Measurements from ENCODE around the gene PLEKHD1. TPM values are rescaled to one million over a fixed set of nuclear protein-coding genes. Genes with fewer than 3 reads are reported as not detected.

PLEKHD1 gene
- total RNA-seq, 1 experiment from 2014 or later, result 1.0 TPM

DNA sequence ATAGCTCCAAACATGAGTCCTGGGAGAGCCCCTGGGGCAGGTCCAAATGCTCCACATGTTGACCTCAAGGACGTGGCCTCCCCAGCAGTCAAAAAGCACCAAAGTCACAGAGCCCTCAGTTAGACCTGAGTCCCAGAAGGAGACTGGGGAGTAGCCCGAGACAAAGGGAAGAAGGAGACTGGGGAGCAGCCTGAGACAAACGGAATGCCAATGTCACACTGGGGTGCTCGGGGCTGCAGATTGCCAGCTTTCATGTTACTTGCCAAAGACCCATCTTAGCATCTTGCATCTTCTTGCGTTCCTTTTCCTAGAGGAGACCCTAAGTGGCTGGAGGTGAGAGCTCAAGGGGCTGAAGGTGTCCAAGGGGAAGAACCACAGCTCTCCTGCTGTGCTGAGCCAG, 14.9 kb downstream of the PLEKHD1 start (continued):
- TF ChIP-seq, protein P1, sequence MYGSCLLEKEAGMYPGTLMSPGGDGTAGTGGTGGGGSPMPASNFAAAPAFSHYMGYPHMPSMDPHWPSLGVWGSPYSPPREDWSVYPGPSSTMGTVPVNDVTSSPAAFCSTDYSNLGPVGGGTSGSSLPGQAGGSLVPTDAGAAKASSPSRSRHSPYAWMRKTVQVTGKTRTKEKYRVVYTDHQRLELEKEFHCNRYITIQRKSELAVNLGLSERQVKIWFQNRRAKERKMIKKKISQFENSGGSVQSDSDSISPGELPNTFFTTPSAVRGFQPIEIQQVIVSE (CRISPR knock-in tag; IDR thresholded peaks at IDR 0.05; ENCODE audit: borderline replicate concordance), result no peak
- TF ChIP-seq HMGA2 (CRISPR knock-in tag; IDR thresholded peaks at IDR 0.05) (no peak), MLX (CRISPR knock-in tag; IDR thresholded peaks at IDR 0.05) (no peak), ZNF423 (CRISPR knock-in tag; IDR thresholded peaks at IDR 0.05) (no peak), OVOL2 (CRISPR knock-in tag; IDR thresholded peaks at IDR 0.05; ENCODE audit: borderline replicate concordance) (no peak)

GRCh38 chr14:69500096-69500495, 15.6 kb downstream of the PLEKHD1 start:
- TF ChIP-seq IRF2 (CRISPR knock-in tag; IDR thresholded peaks at IDR 0.05; ENCODE audit: borderline replicate concordance, low read depth) (no peak), TCF7 (CRISPR knock-in tag; IDR thresholded peaks at IDR 0.05; ENCODE audit: low read depth) (no peak), ZNF317 (CRISPR knock-in tag; IDR thresholded peaks at IDR 0.05; ENCODE audit: borderline replicate concordance, low read depth) (no peak), CBFB (CRISPR knock-in tag; IDR thresholded peaks at IDR 0.05; ENCODE audit: low read depth) (no peak)
- TF ChIP-seq, protein P2, sequence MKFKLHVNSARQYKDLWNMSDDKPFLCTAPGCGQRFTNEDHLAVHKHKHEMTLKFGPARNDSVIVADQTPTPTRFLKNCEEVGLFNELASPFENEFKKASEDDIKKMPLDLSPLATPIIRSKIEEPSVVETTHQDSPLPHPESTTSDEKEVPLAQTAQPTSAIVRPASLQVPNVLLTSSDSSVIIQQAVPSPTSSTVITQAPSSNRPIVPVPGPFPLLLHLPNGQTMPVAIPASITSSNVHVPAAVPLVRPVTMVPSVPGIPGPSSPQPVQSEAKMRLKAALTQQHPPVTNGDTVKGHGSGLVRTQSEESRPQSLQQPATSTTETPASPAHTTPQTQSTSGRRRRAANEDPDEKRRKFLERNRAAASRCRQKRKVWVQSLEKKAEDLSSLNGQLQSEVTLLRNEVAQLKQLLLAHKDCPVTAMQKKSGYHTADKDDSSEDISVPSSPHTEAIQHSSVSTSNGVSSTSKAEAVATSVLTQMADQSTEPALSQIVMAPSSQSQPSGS (CRISPR knock-in tag; IDR thresholded peaks at IDR 0.05; ENCODE audit: borderline replicate concordance, low read depth), result no peak
- TF ChIP-seq, protein P3, sequence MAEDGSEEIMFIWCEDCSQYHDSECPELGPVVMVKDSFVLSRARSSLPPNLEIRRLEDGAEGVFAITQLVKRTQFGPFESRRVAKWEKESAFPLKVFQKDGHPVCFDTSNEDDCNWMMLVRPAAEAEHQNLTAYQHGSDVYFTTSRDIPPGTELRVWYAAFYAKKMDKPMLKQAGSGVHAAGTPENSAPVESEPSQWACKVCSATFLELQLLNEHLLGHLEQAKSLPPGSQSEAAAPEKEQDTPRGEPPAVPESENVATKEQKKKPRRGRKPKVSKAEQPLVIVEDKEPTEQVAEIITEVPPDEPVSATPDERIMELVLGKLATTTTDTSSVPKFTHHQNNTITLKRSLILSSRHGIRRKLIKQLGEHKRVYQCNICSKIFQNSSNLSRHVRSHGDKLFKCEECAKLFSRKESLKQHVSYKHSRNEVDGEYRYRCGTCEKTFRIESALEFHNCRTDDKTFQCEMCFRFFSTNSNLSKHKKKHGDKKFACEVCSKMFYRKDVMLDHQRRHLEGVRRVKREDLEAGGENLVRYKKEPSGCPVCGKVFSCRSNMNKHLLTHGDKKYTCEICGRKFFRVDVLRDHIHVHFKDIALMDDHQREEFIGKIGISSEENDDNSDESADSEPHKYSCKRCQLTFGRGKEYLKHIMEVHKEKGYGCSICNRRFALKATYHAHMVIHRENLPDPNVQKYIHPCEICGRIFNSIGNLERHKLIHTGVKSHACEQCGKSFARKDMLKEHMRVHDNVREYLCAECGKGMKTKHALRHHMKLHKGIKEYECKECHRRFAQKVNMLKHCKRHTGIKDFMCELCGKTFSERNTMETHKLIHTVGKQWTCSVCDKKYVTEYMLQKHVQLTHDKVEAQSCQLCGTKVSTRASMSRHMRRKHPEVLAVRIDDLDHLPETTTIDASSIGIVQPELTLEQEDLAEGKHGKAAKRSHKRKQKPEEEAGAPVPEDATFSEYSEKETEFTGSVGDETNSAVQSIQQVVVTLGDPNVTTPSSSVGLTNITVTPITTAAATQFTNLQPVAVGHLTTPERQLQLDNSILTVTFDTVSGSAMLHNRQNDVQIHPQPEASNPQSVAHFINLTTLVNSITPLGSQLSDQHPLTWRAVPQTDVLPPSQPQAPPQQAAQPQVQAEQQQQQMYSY (CRISPR knock-in tag; IDR thresholded peaks at IDR 0.05), result no peak
- TF ChIP-seq, protein P4, sequence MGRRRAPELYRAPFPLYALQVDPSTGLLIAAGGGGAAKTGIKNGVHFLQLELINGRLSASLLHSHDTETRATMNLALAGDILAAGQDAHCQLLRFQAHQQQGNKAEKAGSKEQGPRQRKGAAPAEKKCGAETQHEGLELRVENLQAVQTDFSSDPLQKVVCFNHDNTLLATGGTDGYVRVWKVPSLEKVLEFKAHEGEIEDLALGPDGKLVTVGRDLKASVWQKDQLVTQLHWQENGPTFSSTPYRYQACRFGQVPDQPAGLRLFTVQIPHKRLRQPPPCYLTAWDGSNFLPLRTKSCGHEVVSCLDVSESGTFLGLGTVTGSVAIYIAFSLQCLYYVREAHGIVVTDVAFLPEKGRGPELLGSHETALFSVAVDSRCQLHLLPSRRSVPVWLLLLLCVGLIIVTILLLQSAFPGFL (CRISPR knock-in tag; IDR thresholded peaks at IDR 0.05; ENCODE audit: borderline replicate concordance), result no peak
- H3K27ac Mint-ChIP-seq, result no peak overlapping the region
- CTCF ChIA-PET, result interaction anchor here (1.1 to 2.9 kb wide), 6 partner anchors 14 to 74 kb away, joined by 4 to 13 read pairs (median 6); partner anchors contain the start of genes CCDC177 and PLEKHD1

GRCh38 chr14:69500736-69501135, 16.2 kb downstream of the PLEKHD1 start:
- CTCF ChIA-PET, result interaction anchor here (0.8 to 2.9 kb wide), 7 partner anchors 12 to 73 kb away, joined by 3 to 13 read pairs (median 5); partner anchors contain the start of genes CCDC177 and PLEKHD1
- TF ChIP-seq, protein P5, sequence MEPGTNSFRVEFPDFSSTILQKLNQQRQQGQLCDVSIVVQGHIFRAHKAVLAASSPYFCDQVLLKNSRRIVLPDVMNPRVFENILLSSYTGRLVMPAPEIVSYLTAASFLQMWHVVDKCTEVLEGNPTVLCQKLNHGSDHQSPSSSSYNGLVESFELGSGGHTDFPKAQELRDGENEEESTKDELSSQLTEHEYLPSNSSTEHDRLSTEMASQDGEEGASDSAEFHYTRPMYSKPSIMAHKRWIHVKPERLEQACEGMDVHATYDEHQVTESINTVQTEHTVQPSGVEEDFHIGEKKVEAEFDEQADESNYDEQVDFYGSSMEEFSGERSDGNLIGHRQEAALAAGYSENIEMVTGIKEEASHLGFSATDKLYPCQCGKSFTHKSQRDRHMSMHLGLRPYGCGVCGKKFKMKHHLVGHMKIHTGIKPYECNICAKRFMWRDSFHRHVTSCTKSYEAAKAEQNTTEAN (CRISPR knock-in tag; IDR thresholded peaks at IDR 0.05), result no peak
- no peak for TF ChIP-seq ATF3 (CRISPR knock-in tag; conservative IDR thresholded peaks at IDR 0.05)
- no peak for TF ChIP-seq MYBL2 (CRISPR knock-in tag; IDR thresholded peaks at IDR 0.05)
- TF ChIP-seq ZNF263 (CRISPR knock-in tag; IDR thresholded peaks at IDR 0.05; ENCODE audit: low read depth), result no peak
- no peak for TF ChIP-seq MLX (CRISPR knock-in tag; IDR thresholded peaks at IDR 0.05)
- TF ChIP-seq ZNF396 (CRISPR knock-in tag; IDR thresholded peaks at IDR 0.05; ENCODE audit: borderline replicate concordance), result no peak
- TF ChIP-seq, protein P6, sequence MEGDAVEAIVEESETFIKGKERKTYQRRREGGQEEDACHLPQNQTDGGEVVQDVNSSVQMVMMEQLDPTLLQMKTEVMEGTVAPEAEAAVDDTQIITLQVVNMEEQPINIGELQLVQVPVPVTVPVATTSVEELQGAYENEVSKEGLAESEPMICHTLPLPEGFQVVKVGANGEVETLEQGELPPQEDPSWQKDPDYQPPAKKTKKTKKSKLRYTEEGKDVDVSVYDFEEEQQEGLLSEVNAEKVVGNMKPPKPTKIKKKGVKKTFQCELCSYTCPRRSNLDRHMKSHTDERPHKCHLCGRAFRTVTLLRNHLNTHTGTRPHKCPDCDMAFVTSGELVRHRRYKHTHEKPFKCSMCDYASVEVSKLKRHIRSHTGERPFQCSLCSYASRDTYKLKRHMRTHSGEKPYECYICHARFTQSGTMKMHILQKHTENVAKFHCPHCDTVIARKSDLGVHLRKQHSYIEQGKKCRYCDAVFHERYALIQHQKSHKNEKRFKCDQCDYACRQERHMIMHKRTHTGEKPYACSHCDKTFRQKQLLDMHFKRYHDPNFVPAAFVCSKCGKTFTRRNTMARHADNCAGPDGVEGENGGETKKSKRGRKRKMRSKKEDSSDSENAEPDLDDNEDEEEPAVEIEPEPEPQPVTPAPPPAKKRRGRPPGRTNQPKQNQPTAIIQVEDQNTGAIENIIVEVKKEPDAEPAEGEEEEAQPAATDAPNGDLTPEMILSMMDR (IDR thresholded peaks at IDR 0.05), result no peak
- TF ChIP-seq, protein P7, sequence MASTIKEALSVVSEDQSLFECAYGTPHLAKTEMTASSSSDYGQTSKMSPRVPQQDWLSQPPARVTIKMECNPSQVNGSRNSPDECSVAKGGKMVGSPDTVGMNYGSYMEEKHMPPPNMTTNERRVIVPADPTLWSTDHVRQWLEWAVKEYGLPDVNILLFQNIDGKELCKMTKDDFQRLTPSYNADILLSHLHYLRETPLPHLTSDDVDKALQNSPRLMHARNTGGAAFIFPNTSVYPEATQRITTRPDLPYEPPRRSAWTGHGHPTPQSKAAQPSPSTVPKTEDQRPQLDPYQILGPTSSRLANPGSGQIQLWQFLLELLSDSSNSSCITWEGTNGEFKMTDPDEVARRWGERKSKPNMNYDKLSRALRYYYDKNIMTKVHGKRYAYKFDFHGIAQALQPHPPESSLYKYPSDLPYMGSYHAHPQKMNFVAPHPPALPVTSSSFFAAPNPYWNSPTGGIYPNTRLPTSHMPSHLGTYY (CRISPR knock-in tag; IDR thresholded peaks at IDR 0.05), result no peak

More at GRCh38 chr14:69500096-69500495, 15.6 kb downstream of the PLEKHD1 start:
- Mint-ChIP-seq H3K27me3 (ENCODE audit: low read depth) (peaks cover 18% of the 10 kb centered on the region), H3K36me3 (no peaks in the 10 kb centered on the region), H3K4me1 (peaks cover 13% of the 10 kb centered on the region), H3K4me3 (no peak overlapping the region), H3K9me3 (no peaks in the 10 kb centered on the region)
- DNase-seq (ENCODE audit: low spot score), result no peak
- POLR2A ChIA-PET, result interaction anchor here (0.6 kb wide), 1 partner anchor 105 kb away, joined by 3 read pairs; no protein-coding TSS in a partner anchor
- no peak for ATAC-seq

More at GRCh38 chr14:69500736-69501135, 16.2 kb downstream of the PLEKHD1 start:
- Mint-ChIP-seq H3K36me3 (no peaks in the 10 kb centered on the region), H3K4me1 (peaks cover 13% of the 10 kb centered on the region), H3K4me3 (no peak overlapping the region), H3K9me3 (no peaks in the 10 kb centered on the region), H3K27ac (no peak overlapping the region), H3K27me3 (ENCODE audit: low read depth) (peaks cover 18% of the 10 kb centered on the region)
- DNase-seq (ENCODE audit: low spot score), result no peak
- no peak; the same call in 1 of the 2 replicates for ATAC-seq
- POLR2A ChIA-PET, result no interaction called here
